Embryonic facial prominence (tissue), 1 donor: ENCODE results near the gene ACSS1.

ENCODE experiments used
- DNase-seq: peaks from one replicate; pipeline ENCODE4 v3.0.0-alpha.2; 2016; ENCODE audit errors: extremely low spot score

Gene ACSS1

GRCh38 chr20:25030649-25031207 lies 27.2 kb downstream of the ACSS1 start:
- DNase-seq = no peak

- no peak for DNase-seq
These were observed 27.8 kb downstream of the ACSS1 start for GRCh38 chr20:25030007-25030648.

- DNase-seq = no peak
These were observed 31.8 kb downstream of the ACSS1 start for GRCh38 chr20:25025986-25026605.

GRCh38 chr20:25025091-25025861 lies 32.7 kb downstream of the ACSS1 start:
- DNase-seq = no peak

- DNase-seq = no peak
These were observed 33.8 kb downstream of the ACSS1 start for GRCh38 chr20:25024171-25024570.

- DNase-seq = no peak
These were observed 34.6 kb downstream of the ACSS1 start for GRCh38 chr20:25023356-25023755.

- DNase-seq = no peak
These were observed 35.3 kb downstream of the ACSS1 start for GRCh38 chr20:25022680-25023079.

- no peak for DNase-seq
These were observed 36.6 kb downstream of the ACSS1 start for GRCh38 chr20:25021336-25021735.

GRCh38 chr20:25020901-25021301 lies 37.0 kb downstream of the ACSS1 start:
- DNase-seq = no peak

- no peak for DNase-seq
These were observed 37.6 kb downstream of the ACSS1 start for GRCh38 chr20:25020345-25020744.

- DNase-seq = no peak
These were observed 38.4 kb downstream of the ACSS1 start for GRCh38 chr20:25019381-25020155.

GRCh38 chr20:25018841-25019240 lies 39.1 kb downstream of the ACSS1 start:
- DNase-seq = no peak

GRCh38 chr20:25018425-25018824 lies 39.5 kb downstream of the ACSS1 start:
- no peak for DNase-seq

- no peak for DNase-seq
These were observed 40.6 kb downstream of the ACSS1 start for GRCh38 chr20:25017257-25017803.

GRCh38 chr20:25016471-25016870 lies 41.5 kb downstream of the ACSS1 start:
- no peak for DNase-seq

GRCh38 chr20:25015986-25016385 lies 42.0 kb downstream of the ACSS1 start:
- no peak for DNase-seq

GRCh38 chr20:25014816-25015215 lies 43.1 kb downstream of the ACSS1 start:
- no peak for DNase-seq

- no peak for DNase-seq
These were observed 44.2 kb downstream of the ACSS1 start for GRCh38 chr20:25013478-25014380.

- DNase-seq = no peak
These were observed 45.2 kb downstream of the ACSS1 start for GRCh38 chr20:25012616-25013189.

GRCh38 chr20:25011831-25012241 lies 46.1 kb downstream of the ACSS1 start:
- DNase-seq = no peak
